Type B pancreatic cell (in vitro differentiated cells): ENCODE data around the gene PNLIPRP3. TPM values are rescaled to one million over a fixed set of nuclear protein-coding genes. Genes with fewer than 3 reads are reported as not detected.

Experiments used
- DNase-seq: peaks from one replicate; pipeline ENCODE4 v3.0.0; 2021; ENCODE audit warnings: mixed read lengths; ENCODE audit not compliant: unreplicated experiment; ENCODE audit errors: extremely low spot score
- H3K27ac Mint-ChIP-seq: 2 replicates; pipeline ENCODE4 v1.8.0; 2021; ENCODE audit warnings: mild to moderate bottlenecking, mixed read lengths
- H3K27me3 Mint-ChIP-seq: 2 replicates; pipeline ENCODE4 v1.8.0; 2021; ENCODE audit warnings: mixed read lengths
- H3K36me3 Mint-ChIP-seq: 2 replicates; pipeline ENCODE4 v1.8.0; 2021; ENCODE audit warnings: mixed read lengths
- H3K4me1 Mint-ChIP-seq: one replicate; pipeline ENCODE4 v1.8.0; 2021; ENCODE audit warnings: mixed read lengths; ENCODE audit not compliant: unreplicated experiment
- H3K4me3 Mint-ChIP-seq: 2 replicates; pipeline ENCODE4 v1.8.0; 2021; ENCODE audit warnings: mild to moderate bottlenecking, mixed read lengths
- H3K9me3 Mint-ChIP-seq: 2 replicates; pipeline ENCODE4 v1.8.0; 2021; ENCODE audit warnings: mixed read lengths
- total RNA-seq: library from RNA; stranded (reverse); gene quantifications from 2 replicates; pipeline ENCODE4 v1.2.1, GENCODE V29; 2021; ENCODE audit warnings: low replicate concordance
- TF ChIP-seq, protein P1 (sequence below): fragments of 200-600 bp; sonication (generic); conservative IDR thresholded peaks from 2 replicates; pipeline ENCODE4 v1.5.0; 2021; ENCODE audit warnings: antibody characterized with exemption, mild to moderate bottlenecking

Gene PNLIPRP3
- total RNA-seq, 1 donor from 2014 or later: not detected

DNA sequence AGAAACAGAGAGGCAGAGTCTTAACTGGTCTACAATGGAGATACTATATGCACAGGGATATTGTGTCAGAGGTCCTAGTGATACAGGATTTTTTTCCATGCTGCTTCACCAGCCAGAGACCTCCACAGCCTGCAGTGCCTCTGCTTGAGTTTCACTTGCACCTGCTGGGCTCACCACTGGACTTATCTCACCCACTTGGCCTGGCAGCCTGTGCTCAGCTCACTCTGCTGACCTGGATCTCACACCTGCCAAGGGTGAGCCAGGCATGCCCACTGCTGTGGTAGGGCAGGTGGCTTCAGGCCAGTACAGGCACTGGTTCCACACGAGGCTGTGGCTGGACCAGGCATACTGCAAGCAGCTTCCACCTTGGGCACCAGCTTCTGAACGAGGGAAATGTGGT, 36.6 kb downstream of the PNLIPRP3 start:
- no peak for DNase-seq
- Mint-ChIP-seq H3K4me3 (no peak overlapping the region), H3K27ac (no peak overlapping the region), H3K36me3 (no peaks in the 10 kb centered on the region), H3K9me3 (no peaks in the 10 kb centered on the region), H3K4me1 (no peaks in the 10 kb centered on the region), H3K27me3 (peaks cover 12% of the 10 kb centered on the region)
- TF ChIP-seq, protein P1, sequence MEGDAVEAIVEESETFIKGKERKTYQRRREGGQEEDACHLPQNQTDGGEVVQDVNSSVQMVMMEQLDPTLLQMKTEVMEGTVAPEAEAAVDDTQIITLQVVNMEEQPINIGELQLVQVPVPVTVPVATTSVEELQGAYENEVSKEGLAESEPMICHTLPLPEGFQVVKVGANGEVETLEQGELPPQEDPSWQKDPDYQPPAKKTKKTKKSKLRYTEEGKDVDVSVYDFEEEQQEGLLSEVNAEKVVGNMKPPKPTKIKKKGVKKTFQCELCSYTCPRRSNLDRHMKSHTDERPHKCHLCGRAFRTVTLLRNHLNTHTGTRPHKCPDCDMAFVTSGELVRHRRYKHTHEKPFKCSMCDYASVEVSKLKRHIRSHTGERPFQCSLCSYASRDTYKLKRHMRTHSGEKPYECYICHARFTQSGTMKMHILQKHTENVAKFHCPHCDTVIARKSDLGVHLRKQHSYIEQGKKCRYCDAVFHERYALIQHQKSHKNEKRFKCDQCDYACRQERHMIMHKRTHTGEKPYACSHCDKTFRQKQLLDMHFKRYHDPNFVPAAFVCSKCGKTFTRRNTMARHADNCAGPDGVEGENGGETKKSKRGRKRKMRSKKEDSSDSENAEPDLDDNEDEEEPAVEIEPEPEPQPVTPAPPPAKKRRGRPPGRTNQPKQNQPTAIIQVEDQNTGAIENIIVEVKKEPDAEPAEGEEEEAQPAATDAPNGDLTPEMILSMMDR: no peak

- Mint-ChIP-seq H3K27ac (no peak overlapping the region), H3K36me3 (no peaks in the 10 kb centered on the region), H3K4me1 (no peaks in the 10 kb centered on the region), H3K9me3 (no peaks in the 10 kb centered on the region), H3K4me3 (no peak overlapping the region), H3K27me3 (peaks cover 13% of the 10 kb centered on the region)
- DNase-seq: no peak
- TF ChIP-seq, protein P1: no peak
These were observed 37.9 kb downstream of the PNLIPRP3 start for GRCh38 chr10:116465546-116465945.

DNA sequence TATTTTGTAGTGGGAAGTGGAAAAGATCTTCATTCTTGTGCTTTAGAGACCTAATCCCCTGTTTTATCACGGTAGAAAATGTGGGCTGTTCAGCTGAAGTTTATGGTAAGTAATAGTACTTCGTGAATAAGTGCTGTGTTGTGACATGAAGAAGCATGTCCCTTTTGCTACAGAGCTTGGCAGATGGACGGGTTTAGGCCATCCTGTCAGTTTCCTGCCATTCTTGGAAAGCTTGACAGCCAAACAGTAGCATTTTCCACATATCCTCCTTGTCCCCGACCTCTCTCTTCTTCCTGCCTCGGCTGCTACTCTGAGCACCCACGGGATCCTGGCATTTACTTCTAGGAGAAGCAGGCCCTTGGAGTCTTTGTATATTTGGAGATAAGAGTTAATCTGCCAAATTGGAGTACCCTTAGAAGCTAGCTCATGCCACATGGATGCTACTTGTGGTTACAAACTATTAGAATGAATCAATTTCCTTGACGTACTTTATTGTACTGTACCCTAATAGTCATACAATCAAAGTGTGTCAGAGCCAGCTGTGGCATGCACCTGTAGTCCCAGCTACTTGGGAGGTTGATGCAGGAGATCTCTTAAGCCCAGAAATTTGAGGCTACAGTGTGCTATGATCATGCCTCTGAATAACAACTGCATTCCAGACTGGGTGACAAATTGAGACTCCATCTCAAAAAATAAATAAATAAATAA, 39.2 kb downstream of the PNLIPRP3 start:
- Mint-ChIP-seq H3K36me3 (no peaks in the 10 kb centered on the region), H3K9me3 (no peaks in the 10 kb centered on the region), H3K4me1 (no peaks in the 10 kb centered on the region), H3K4me3 (no peak overlapping the region), H3K27me3 (peaks cover 4% of the 10 kb centered on the region), H3K27ac (no peak overlapping the region)
- TF ChIP-seq, protein P1: no peak
- no peak for DNase-seq

DNA sequence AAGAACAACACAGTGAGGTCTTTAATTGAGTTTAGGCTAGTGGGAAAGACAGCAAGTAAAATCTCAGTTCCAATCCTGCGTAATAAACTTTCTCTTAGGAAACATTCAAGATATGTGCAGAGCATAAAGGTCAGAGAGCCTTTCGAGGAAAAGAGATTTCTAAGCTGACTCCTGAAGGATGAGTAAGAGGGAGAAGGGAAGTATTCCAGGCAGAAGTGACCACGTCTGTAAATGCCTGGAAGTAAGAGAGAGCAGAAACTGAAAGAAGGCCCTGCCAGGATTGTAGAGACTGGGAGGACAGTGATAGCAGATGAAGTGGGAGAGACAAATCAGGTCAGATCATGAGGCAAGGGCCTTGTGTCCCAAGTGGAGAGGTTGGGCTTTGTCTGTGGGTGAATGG, 41.8 kb downstream of the PNLIPRP3 start:
- H3K36me3 Mint-ChIP-seq: no peaks in the 10 kb centered on the region
- DNase-seq: no peak
- TF ChIP-seq, protein P1: no peak
- peaks cover 10% of the 10 kb centered on the region for H3K27me3 Mint-ChIP-seq
- no peak overlapping the region for H3K27ac Mint-ChIP-seq
- no peaks in the 10 kb centered on the region for H3K4me1 Mint-ChIP-seq
- no peak overlapping the region for H3K4me3 Mint-ChIP-seq
- no peaks in the 10 kb centered on the region for H3K9me3 Mint-ChIP-seq

DNA sequence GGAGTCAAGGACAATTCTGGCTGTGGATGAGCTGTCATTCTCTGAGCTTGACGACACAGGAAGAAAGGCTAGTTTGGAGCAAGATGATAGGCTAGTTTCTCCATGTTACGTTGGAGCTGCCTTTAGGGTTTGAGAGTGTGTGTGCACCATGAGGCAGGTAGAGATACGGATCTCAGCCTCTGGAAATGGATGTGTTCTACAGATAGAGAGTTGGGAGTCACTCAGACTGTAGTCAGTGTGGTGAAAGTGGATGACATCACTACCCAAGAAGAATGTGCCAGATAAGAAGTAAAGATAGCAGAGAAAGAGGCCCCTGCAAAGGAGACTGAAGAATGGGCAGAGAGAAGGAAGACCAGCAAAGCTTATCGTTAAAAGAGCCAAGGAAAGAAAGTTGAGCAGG, 42.4 kb downstream of the PNLIPRP3 start:
- Mint-ChIP-seq H3K27me3 (peaks cover 10% of the 10 kb centered on the region), H3K27ac (no peak overlapping the region), H3K36me3 (no peaks in the 10 kb centered on the region), H3K4me3 (no peak overlapping the region), H3K9me3 (no peaks in the 10 kb centered on the region), H3K4me1 (no peaks in the 10 kb centered on the region)
- TF ChIP-seq, protein P1: no peak
- DNase-seq: no peak
